Activated CD8-positive, alpha-beta memory T cell treated with anti-CD3 and anti-CD28 coated beads for 1 hour (primary cell): ENCODE data around the gene CHFR.
"Not testable (repeated sequence)": the region's sequence is repeated elsewhere in the genome, so short reads cannot be mapped to it uniquely, and the experiment has no call there.

ENCODE experiments used
- DNase-seq, 2 donors: peaks; one replicate each; pipeline ENCODE4 v3.0.0-alpha.2; 2020; ENCODE audit warnings: low read depth in 1 of 2; ENCODE audit errors: extremely low read depth in 1 of 2

Gene CHFR, protein sequence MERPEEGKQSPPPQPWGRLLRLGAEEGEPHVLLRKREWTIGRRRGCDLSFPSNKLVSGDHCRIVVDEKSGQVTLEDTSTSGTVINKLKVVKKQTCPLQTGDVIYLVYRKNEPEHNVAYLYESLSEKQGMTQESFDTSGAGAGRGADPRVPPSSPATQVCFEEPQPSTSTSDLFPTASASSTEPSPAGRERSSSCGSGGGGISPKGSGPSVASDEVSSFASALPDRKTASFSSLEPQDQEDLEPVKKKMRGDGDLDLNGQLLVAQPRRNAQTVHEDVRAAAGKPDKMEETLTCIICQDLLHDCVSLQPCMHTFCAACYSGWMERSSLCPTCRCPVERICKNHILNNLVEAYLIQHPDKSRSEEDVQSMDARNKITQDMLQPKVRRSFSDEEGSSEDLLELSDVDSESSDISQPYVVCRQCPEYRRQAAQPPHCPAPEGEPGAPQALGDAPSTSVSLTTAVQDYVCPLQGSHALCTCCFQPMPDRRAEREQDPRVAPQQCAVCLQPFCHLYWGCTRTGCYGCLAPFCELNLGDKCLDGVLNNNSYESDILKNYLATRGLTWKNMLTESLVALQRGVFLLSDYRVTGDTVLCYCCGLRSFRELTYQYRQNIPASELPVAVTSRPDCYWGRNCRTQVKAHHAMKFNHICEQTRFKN

DNA sequence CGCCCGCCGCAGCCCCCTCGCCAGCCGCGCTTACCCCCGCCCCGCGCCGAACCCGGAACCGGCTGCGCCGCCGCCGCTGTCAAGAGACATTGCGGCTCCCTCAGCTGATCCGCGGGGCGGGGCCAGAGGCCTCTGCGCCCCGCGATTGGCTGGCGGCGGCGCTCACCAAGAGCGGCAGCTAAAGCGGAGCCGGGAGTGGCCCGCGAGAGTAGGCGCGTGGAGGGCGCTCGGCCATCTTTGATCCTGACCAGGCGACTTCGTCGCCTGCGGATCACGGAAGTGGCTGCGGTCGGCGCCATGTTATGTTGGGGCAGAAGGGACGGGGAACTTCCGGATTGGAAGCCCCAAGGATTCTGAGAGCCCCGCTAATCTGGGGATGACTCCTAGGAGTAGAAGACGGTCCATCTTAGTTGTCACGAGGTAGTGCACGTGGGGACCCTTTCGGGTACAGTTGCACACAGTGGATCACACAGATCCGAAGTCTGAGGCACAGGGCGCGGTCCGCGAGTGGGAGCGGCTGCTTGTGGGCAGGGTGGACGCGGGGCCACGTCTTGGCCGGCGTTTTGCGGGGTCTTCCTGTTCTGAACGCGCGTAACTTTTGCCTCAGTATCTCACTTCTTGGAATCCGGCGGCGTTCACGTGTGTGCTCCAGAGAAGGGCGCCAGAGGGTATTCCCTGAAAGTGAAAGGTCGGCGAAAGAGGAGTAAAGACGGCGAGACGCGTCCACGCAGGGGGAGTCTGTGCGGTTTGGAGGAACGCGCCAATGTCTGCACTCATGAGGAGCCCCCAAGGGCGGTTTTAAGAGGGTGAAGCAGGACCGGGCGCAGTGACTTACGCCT is at the start of gene CHFR:
CHFR (minus strand) TSS at position 93 of the 839 bp plus-strand sequence. CDS start 277 bp downstream, outside the sequence.
- DNase-seq: peak; percentile 82 to 88

DNA sequence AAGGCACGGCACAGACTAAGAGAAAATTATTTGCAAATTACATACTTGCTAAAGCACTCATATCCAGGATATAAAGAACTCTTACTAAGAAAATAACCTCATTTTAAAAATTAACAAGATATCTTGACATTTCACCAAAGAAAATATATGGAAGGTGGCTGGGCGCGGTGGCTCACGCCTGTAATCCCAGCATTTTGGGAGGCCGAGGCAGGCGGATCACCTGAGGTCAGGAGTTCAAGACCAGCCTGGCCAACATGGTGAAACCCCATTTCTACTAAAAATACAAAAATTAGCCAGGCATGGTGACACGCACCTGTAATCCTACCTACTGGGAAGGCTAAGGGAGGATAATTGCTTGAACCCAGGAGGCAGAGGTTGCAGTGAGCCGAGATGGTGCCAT is 49.5 kb upstream of the CHFR start:
- DNase-seq: not testable (repeated sequence)

DNA sequence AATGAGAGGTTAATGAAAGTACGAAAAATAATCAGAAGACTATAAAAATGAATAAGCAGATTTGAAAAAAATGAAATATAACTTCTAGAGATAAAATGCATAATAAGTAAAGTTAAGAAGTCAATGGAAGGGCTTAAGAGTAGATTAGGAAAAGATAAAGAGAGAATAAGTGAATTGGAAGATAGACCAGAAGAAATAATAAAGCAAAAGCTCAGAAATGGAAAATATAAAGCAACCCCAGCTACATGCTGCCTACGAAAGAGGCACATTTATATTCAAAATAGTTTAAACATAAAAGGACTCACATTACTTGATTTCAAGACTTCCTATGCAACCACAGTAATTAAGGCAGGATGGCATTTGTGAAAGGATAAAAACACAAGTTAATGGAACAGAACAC is 48.8 kb upstream of the CHFR start:
- DNase-seq: no peak

DNA sequence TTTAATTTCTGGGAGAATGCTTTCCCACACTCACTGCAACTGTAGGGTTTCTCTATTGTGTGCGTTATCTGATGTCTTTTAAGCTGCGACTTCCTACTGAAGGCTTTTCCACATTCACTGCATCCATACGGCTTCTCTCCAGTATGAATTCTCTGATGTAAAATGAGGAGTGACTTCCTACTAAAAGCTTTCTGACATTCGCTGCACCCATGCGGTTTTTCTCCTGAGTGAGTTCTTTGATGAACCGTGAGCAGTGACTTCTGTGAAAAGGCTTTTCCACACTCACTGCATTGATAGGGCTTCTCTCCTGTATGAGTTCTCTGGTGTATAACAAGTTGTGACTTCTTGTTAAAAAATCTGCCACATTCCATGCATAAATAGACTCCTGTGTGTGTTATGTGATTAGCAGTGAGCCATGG is 39.0 kb upstream of the CHFR start:
- DNase-seq: no peak

DNA sequence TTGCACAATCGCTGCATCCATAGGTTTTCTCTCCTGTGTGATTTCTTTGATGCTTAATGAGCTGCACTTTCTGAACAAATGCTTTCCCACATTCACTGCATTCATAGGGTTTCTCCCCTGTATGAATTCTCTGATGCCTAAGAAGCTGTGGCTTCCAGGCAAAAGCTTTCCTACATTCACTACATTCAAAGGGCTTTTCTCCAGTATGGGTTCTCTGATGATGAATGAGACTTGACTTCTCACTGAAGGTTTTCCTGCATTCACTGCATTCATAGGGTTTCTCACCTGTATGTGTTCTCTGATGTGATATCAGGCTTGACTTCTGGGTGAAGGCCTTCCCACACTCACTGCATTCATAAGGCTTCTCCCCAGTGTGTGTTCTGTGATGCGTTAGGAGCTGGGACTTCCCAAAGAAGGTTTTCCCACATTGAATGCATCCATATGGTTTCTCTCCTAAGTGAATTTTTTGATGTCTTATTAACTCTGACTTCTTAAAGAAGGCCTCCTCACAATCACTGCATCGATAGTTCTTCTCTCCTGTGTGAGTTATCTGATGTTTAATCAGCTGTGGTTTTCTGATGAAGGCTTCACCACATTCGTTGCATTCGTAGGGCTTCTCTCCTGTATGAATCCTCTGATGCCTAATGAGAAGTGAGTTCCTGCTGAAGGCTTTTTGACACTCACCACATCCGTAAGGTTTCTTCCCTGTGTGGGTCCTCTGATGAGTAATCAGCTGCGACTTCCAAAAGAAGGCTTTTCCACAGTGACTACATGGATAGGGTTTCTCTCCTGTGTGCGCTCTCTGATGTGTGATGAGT is 38.4 kb upstream of the CHFR start:
- no peak for DNase-seq

DNA sequence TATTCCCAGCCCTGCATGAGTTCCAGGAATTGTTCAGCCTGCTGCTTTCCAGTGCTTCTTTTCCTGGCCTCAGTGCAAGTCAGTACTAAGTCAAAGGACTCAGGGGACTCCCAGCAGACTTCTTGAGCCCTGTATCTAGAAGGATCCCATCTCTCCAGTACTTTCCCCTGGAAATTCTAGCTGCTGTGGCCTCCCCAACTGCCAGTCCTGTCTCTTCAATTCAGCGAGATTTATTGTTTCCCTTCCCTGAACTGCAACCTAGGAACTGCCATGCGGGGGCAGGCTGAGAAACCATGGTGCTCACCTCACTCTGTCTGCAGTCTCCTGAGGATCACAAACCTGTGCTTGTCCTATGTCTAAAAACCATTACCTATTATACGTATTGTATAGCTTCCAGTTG is 37.0 kb upstream of the CHFR start:
- DNase-seq: no peak

DNA sequence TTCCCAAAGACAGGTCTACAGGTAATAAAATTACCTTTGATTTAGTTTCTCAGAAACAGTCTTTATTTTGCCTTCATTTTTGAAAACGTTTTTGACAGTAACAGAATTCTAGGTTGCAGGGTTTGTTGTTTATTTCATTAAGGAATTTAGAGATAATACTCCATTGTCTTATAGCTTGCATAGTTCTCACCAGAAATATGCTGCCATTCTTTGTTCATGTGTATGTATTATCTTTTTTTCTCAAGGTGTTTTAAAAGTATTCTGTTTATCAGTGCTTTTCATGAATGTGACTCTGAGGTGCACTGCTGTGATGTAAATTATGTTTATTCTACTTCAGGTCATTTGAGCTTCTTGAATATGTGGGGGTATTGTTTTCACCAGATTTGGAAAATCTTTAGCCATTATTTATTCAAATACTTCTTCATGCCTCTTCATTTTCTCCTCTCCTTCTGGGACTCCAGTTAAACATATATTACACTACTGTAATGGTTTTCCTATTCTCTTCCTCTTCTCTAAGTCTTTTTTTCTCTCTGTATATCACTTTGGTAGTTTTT is 36.0 kb upstream of the CHFR start:
- DNase-seq: no peak

DNA sequence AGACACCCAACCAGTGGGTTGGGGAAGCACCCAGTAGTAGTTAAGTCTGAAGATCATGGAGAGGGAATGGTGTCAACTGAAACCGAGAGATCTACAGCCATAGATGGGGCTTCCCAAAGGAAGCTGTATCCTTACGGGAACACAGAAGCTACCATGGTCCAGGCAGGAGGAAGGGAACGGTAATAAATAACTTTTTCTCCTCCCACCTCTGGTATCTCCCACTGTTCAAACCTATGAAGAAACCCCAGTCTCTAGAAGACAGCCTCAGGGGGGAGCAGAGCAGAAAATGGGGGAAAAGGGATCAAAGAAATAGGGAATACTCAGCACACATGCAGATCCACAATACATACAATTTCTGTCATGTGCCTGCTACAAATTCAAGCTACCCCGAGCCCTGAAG is 35.3 kb upstream of the CHFR start:
- DNase-seq: no peak

DNA sequence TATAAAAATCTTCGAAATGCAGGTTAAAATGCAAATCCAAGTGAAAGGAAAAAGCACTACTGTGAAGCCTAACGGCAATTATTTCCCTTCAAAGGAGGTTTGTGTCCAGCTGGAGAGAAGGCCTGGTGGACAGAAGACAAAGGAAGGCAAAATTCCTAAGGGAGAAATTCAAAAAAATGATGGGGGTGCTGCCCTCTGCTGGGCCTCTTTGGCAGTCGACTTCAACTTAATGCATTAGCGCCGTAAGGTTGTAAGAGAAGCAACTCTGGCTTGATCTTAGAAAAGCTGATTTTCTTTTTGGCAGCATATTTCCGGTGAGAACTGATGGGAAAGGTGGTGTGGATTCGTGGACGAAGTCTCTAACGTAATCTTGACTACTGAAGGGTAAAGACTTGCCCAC is 34.3 kb upstream of the CHFR start:
- no peak for DNase-seq

DNA sequence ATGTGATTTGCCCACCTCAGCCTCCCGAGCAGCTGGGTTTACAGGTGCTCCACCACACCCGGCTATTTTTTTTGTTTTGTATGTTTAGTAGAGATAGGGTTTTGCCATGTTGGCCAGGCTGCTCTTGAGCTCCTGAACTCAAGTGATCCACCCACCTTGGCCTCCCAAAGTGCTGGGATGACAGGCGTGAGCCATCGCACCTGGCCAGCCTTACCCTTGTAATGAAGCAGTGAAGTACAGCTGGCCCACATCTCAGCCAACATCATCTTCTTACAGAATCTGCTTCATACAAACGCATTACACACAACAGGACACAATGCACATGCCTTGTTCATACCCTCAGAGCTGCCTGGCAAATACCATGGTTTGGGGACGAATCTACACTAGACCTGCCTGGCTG is 31.3 kb upstream of the CHFR start:
- DNase-seq: no peak

DNA sequence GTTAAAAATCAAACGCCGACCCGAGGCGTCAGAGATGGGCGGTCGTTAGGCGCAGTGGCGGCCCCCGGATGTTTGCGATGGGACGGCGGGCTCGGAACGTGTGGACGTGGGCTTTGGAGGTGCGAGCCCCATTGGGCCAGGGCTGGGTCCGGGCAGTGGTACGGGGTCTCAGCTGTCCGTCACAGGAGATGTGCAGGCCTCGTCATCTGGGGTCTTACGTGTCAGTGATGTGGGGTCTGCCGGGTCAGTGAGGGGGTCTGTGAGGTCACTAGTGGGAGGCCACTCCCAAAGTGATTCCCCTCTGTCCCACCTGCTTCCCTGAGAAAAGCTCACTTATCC is 21.6 kb upstream of the CHFR start:
- DNase-seq: no peak

DNA sequence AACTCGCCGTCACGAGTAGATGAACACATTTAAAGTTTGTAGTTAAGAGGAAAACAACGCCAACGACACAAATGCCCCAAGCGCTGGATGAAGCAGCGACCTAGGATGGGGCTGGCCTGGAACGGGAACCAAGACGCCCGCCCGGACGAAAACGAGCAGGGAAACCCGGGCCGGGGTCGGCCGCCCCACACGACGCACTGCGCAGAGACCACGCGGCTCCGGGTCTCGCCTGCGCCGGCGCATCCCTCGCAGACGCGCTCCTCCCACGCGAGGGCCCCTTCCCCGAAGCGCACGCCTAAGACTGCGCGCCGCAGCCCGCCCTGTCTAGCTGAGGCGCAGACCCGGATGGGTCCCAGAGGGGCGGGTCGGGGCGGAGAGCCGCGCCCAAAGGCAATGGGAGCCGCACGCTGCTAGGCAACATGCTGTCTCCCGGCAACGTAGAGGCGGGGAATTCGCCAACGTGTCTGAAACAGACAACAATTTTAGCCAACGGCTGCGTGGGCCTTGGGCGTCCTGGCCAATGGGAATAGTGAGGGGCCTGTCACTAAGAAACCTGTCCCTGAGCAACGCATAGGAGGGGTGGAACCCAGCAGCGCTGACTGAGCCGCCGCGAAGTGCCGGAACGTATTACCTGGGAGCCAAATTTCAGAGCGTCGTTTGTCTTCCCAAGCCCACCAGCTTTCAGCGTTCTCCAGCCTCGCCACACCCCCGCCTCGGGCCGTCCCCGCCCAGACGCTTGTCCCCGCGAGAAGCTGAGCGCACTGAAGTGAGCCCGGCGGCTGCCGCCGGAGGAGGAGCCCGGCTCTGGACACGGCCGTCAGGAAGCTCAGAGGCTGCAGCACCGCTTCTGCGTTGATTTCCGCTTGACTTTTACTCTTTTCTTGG is 21.0 kb upstream of the CHFR start:
- peak; percentile 87 to 92 for DNase-seq

DNA sequence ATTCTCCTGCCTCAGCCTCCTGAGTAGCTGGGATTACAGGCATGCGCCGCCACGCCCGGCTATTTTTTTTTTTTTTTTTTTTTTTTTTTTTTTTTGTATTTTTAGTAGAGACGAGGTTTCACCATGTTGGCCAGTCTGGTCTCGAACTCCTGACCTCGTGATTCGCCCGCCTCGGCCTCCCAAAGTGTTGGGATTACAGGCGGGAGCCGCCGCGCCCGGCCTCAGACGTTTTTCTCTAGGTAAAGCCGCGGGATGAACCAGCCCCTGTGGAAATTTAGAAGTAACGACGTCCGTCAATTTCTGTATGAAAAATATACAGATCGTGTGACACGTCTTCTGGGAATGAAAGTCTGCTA is 20.4 kb upstream of the CHFR start:
- DNase-seq: not testable (repeated sequence)

DNA sequence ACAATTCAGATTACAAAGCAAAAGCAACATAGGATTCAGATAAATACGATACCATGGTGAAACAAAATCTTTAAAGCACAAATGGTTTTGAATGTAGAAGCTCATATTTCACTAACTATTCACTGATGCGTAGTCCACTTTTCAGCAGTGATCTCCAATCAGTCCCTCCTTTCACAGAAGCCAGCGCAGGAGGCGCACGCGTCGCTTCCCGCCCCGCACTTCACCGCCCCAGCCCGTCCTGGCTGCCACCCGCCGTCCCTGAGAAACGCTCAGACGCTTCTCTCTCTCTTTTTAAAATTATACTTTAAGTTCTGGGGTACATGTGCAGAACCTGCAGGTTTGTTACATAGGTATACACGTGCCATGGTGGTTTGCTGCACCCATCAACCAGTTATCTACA is 19.8 kb upstream of the CHFR start:
- no peak for DNase-seq

DNA sequence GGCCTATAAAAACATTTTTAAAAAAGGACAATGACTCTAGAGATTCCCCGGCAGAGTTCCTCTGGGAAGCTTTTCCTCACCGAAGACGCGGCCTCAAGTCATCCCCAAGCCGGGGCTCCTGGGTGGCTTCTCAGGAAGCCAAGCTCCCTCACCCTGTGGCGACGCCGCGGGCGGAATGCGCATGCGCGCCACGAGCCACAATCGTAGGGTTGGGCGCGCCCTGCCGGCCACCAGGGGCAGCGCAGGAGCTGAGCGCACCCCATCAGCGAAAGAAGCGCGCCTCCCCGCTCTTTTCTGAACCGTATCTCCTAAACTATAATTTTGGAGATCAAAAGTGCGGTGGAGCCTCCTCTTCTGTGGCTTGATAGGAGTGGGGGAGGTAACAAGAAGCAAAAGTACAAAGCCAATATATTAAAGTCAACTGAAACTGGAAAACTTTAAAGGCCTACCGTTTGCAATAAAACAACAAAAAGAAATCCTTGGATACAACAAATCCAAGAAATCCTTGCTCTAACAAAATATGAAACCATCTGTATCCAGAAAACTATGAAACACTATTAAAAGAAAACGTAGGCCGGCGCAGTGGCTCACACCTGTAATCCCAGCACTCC is 17.4 kb upstream of the CHFR start:
- DNase-seq: peak; percentile 68 to 87

DNA sequence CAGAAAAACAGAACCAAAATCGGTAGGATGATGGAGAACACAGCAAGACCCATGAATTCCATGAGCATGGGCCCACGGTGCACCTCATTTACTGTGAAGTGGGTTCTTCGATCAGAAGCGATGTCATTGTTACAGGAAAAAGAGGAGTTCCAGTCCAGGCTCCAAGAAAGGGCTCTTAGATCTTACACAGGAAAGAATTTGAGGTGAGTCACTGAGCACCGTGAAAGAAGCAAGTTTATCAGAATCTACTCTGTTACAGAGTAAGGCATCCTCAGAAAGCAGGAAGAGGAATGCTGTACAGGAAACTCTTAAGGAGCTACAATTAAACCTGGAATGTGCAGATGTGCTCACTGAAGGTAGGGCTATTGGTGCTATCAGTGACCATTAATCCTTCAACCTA is 11.6 kb upstream of the CHFR start:
- no peak for DNase-seq

DNA sequence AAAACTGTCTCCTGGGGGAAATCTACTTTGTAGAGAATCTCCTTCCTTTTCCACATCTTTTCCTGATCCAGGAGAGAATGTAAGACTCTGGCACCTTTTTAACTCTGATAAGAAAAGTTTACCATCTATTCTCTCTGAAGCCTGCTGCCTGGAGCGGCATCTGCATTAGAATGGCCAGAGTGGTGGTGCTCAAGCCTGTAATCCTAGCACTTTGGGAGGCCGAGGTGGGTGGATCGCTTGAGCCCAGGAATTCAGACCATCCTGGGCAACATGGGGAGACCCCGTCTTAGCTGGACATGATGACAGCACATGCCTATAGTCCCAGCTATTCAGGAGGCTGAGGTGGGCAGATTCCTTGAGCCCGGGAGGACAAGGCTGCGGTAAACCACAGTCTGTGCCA is 1.4 kb upstream of the CHFR start:
- DNase-seq: no peak

DNA sequence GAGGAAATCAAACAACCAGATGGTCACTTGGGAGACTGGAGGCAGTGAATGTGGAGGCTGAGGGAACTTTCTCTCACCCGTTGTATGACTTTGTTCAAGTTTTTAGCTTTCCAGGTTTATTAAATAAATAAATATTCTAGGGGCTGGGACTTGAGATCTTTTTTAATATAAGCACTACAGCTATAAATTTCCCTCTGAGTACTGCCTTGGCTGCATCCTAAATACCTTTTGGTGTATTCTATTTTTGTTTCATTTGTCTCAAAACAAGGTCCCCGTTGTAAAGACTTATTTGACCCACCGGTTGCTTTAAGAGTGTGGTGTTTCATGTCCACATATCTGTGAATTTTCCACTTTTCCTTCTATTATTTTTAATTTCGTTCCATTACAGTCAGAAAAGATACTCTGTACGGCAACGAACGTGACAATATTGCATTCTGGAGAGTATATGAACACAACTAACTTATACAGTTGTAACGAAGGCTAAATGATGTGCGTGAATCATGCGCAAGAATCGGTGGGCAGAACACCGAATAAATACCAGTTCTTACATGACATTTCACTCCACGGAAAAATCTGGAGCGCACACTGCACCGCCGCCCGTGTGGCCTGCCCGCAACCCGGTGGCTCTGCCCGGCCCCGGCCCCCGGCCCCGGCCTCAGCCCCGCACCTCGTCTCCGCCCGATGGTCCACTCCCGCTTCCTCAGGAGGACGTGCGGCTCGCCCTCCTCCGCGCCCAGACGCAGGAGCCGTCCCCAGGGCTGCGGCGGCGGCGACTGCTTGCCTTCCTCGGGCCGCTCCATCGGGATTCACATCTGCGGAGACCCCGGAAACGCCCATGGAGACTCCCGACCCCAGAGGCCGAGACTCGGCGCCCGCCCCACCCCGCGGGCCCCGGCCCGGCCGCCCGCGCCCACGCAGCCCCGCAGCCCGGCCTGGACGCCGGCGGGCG is 602 bp downstream of the CHFR start:
- DNase-seq: no peak
